Kidney (tissue), 14 donors: ENCODE data around the gene KLHDC7A. TPM values are rescaled to one million over a fixed set of nuclear protein-coding genes. Genes with fewer than 3 reads are reported as not detected.

ENCODE experiments used
- DNase-seq, 5 donors: peaks; one replicate each; pipeline ENCODE4 v3.0.0-alpha.2; 2013 to 2020
- FAIRE-seq: peaks from 2 replicates; lab custom pipeline; 2012; peaks lifted over from hg19 to GRCh38; lab: Jason Lieb, UNC
- H3K27ac ChIP-seq, 2 donors: one replicate each; pipeline ENCODE4 v1.7.0; 2013; ENCODE audit warnings: low read depth in 2 of 2, low read length in 2 of 2, inconsistent platforms in 1 of 2
- H3K27me3 ChIP-seq: one replicate; pipeline ENCODE4 v1.7.1; 2013; ENCODE audit warnings: low read length, inconsistent platforms; ENCODE audit not compliant: control insufficient read depth, insufficient read depth
- H3K36me3 ChIP-seq, 3 donors: one replicate each; pipeline versions ENCODE4 v1.7.0 to v1.7.1; 2013; ENCODE audit warnings: low read length in 3 of 3, control low read depth in 1 of 3, inconsistent platforms in 1 of 3; ENCODE audit not compliant: insufficient read depth in 3 of 3, control insufficient read depth in 2 of 3
- H3K4me1 ChIP-seq, 3 donors: one replicate each; pipeline versions ENCODE4 v1.7.0 to v1.7.1; 2013; ENCODE audit warnings: low read length in 3 of 3, inconsistent platforms in 1 of 3, low read depth in 1 of 3; ENCODE audit not compliant: control insufficient read depth in 2 of 3, insufficient read depth in 2 of 3
- H3K4me3 ChIP-seq, 3 donors: one replicate each; pipeline versions ENCODE4 v1.7.0 to v1.8.1; 2013; ENCODE audit warnings: low read length in 3 of 3, control low read depth in 1 of 3, inconsistent platforms in 1 of 3
- H3K9ac ChIP-seq, 3 donors: one replicate each; pipeline versions ENCODE4 v1.7.0 to v1.7.1; 2013; ENCODE audit warnings: low read length in 3 of 3, control low read depth in 1 of 3, inconsistent platforms in 1 of 3
- H3K9me3 ChIP-seq, 3 donors: one replicate each; pipeline versions ENCODE4 v1.7.0 to v1.7.1; 2013; ENCODE audit warnings: low read length in 3 of 3, control low read depth in 1 of 3, inconsistent platforms in 1 of 3; ENCODE audit not compliant: control insufficient read depth in 2 of 3, insufficient read depth in 1 of 3
- CTCF ChIP-seq: IDR thresholded peaks from 3 replicates; pipeline ENCODE4 v1.5.1; 2012; ENCODE audit warnings: mild to moderate bottlenecking, moderate library complexity, borderline replicate concordance; ENCODE audit not compliant: insufficient read depth; ENCODE audit errors: extremely low read depth
- intact Hi-C: fragments of 100-400 bp; cut with DNase I; formaldehyde crosslinking; loops from one replicate; pipeline ENCODE4 v1.11.1; 2022
- polyA plus RNA-seq: library from polyadenylated mRNA; stranded (reverse); fragments of 350-450 nt; fragmentation: Illumina TruSeq; extraction: RNeasy Lipid Tissue Mini Kit (QIAGEN cat#74804); gene quantifications from one replicate; pipeline ENCODE4 v1.2.3, GENCODE V29; 2014; ENCODE audit warnings: low read depth, low replicate concordance; ENCODE audit not compliant: insufficient read depth
- total RNA-seq: library from RNA; stranded (reverse); fragmentation: NEBNext Ultra II Directional; extraction: Animal tissue kit (Norgen Biotek cat#: 25700); gene quantifications from one replicate; pipeline ENCODE4 v1.2.1, GENCODE V29; 2021
- donor health status: control.
- donor health status: control.
- donor health status: control.
- donor health status: control.
- donor health status: control.
- donor health status: DM: yes; HTN: yes; CAD: no.
- donor health status: Normal renal cell carcinoma (clear cell type).

The KLHDC7A gene
- total and polyA plus RNA-seq, 2 donors from 2014 or later: 25.8 to 28.0 TPM

DNA sequence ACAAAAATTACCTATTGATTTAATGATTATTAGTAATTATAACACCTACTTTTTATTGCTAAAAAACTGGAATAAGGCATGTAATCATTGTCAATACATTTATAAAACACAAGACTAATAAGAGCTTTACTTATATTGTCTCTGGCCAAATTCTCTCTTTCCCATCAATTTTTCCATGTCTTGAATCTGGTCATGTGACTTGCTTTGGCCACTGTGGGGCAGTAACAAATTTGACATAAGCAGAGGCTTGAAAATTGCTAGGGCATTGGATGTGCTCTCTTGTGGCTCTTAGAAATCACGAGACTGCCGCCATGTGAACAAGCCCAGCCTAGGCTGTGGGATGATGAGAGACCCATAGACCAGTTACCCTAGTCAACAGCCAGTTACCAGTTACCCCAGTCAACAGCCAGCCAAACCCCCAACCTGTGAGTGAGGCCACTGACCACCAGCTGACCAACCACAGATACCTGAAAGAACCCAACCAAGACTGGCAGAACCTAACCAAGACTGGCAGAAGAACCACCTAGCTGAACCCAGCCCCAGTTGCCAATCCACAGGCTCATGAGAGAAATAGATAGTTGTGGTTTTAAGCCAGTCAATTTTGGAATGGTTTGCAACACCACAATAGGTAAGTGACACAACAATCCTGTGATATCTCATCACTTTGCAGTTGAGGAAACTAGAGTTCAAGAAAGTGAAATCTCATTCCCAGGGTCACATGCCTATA is 8.8 kb downstream of the KLHDC7A start:
- Histone ChIP-seq H3K36me3 (peaks cover 0 to 1% (median 0%) of the 10 kb centered on the region in 3 donors), H3K9me3 (peaks cover 0 to 6% (median 0%) of the 10 kb centered on the region in 3 donors), H3K27ac (no peak overlapping the region), H3K4me3 (no peak overlapping the region), H3K9ac (no peak overlapping the region), H3K4me1 (peaks cover 0 to 4% (median 2%) of the 10 kb centered on the region in 3 donors), H3K27me3 (no peaks in the 10 kb centered on the region)
- DNase-seq (no peak), FAIRE-seq (no peak)
- intact Hi-C loops: no loop called here
- TF ChIP-seq CTCF: no peak

- DNase-seq (no peak), FAIRE-seq (no peak)
- Histone ChIP-seq H3K4me1 (no peaks in the 10 kb centered on the region), H3K27me3 (no peaks in the 10 kb centered on the region), H3K9me3 (peaks cover 0 to 6% (median 0%) of the 10 kb centered on the region in 3 donors), H3K27ac (no peak overlapping the region), H3K9ac (no peak overlapping the region), H3K36me3 (no peaks in the 10 kb centered on the region), H3K4me3 (no peak overlapping the region)
- no peak for TF ChIP-seq CTCF
- intact Hi-C loops: no loop called here
These were observed 10.4 kb downstream of the KLHDC7A start for GRCh38 chr1:18491168-18491567.

GRCh38 chr1:18494304-18494703 is 13.6 kb downstream of the KLHDC7A start:
- Histone ChIP-seq H3K27me3 (no peaks in the 10 kb centered on the region), H3K27ac (no peak overlapping the region), H3K9me3 (peaks cover 0 to 6% (median 0%) of the 10 kb centered on the region in 3 donors), H3K9ac (no peak overlapping the region), H3K4me1 (no peaks in the 10 kb centered on the region), H3K36me3 (no peaks in the 10 kb centered on the region), H3K4me3 (no peak overlapping the region)
- FAIRE-seq: no peak
- intact Hi-C loops: no loop called here
- DNase-seq: no peak
- no peak for TF ChIP-seq CTCF
